GM18505 (cell line): ENCODE results near the gene SMG6.

ENCODE experiments used
- ATAC-seq: cut with Tn5 transposase; IDR thresholded peaks from one replicate; pipeline ENCODE4 v1.9.1; 2021; ENCODE audit not compliant: unreplicated experiment
- POLR2A ChIP-seq: IDR thresholded peaks from 4 replicates; pipeline ENCODE4 v1.6.1; 2011; ENCODE audit warnings: borderline replicate concordance; ENCODE audit not compliant: insufficient read depth, insufficient read length; ENCODE audit errors: extremely low read depth

The SMG6 gene

DNA sequence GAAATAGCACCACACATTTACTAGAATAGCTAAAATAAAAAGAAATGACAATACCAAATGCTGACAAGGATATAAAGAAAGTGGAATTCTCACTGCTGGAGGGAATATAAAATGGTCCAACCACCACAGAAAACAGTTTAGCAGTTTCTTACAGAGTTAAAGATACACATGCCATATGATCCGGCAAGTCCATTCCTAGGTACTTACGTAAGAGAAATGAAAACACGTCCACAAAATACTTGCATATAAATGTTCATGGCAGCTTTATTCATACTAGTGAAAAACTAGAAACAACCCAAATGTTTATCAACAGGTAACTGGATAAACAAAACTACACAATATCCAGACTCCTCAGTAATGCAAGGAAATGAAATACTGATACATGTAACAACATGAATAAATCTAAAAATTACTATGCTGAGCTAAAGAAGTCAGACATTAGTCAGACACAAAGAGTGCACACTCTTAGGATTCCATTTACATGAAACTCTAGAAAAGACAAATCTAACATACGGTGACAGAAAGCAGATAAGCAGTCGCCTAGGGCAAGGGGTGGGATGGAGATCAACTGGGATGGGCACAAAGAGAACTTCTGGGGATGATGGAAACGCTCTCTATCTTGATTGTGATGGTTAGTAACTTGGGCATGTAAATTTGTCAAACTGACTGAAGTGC lies 76.4 kb downstream of the SMG6 start:
- ATAC-seq, result no peak
- TF ChIP-seq POLR2A, result no peak

DNA sequence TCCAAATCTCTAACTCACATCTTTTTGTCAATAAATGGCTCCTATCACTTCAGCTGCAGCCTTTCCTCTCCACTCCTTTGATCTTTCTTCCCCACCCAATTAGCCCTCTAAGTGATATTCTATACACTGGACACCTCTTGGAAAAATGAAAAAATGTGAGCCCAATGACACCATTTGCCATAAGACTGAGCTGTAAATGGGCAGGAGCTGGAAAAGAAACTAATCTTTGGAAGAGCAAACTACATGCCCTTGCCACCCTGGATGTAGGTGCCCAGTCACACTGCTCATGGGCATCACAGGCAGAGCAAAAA lies 80.0 kb downstream of the SMG6 start:
- no peak for TF ChIP-seq POLR2A
- no peak for ATAC-seq

GRCh38 chr17:2222901-2223616 lies 80.5 kb downstream of the SMG6 start:
- ATAC-seq, result no peak
- peak; percentile 33 for TF ChIP-seq POLR2A

GRCh38 chr17:2222301-2222700 lies 81.3 kb downstream of the SMG6 start:
- ATAC-seq, result no peak
- no peak for TF ChIP-seq POLR2A

- no peak for ATAC-seq
- TF ChIP-seq POLR2A, result no peak
Measured at GRCh38 chr17:2218426-2218825, 85.2 kb downstream of the SMG6 start.

DNA sequence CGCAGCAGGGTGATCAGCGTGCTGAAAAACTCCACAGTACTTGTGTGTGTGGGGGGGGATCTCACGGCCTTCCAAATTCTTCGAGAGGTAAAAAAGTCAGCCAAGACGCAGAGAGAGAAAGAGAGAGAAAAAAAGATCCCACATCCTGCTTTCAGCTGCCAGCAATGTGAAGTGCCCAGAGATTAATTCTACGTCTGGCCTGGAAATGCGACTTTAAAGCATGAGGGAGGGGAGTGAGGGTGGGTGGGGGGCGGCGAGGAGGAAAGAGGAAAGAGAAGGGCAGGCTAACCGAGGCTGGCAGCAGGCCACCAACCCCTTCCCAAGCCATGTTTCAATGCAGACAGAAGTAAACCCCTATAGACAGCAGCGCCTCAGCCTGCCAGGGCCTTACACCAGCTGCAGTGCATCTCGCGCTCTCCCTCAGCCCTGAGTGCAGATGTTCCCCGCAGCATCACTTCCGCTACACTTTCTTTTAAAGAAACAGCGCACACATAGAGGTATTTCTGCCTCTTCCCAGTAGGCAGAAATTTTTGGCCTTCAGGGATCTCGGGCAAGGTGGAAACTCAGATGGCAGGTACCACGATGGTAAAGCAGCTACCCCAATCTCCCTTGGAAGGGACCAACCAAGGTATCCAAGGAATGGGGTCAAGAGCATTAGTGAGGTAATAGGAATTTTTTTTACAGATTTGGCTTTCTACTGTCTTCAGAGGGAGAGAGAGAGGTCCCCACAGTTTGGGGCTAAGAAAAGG lies 87.8 kb downstream of the SMG6 start:
- TF ChIP-seq POLR2A, result peak; percentile 85
- ATAC-seq, result peak; percentile 69

GRCh38 chr17:2214929-2215615 lies 88.5 kb downstream of the SMG6 start:
- no peak for ATAC-seq
- no peak for TF ChIP-seq POLR2A

DNA sequence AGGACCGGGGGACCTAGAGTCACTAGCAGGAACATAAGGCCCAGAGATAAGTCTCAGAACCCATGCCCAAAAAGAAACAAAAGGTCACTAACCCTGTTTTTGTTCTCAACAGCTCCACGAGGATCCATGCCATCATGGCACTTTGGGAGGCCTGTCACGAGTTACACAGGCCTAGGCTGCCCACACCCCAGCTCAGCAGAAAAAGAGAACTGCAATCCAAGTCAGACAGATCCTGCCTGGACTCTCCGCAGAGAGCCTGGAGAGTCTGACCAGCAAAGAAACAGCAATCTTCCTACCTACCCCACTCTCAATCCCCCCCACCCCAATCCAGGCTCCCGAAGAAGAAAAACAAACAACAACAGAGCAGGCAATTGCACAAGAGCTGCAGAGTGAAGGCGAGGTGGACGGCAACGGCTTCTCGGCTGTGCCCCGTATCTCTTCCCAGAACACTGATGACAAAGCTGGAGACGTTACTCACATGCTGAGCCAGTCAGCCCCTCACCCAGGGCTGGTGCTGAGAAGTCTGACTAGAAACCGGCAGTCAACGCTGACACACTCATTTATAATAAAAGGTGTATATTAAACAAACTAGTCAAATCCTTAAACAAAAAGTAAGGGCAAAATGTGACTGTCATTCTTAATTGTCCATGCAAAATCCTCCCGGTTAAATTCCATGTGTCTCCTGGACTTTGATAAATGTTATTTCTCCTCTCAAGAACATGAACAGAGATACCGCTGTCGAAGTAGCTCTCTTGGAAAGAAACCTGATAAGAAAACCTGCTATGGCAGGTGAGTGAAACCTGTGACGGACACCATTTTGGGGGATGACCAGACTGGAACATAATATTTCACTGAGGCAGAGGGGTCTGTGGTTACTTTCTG lies 89.3 kb downstream of the SMG6 start:
- TF ChIP-seq POLR2A, result no peak
- no peak for ATAC-seq

DNA sequence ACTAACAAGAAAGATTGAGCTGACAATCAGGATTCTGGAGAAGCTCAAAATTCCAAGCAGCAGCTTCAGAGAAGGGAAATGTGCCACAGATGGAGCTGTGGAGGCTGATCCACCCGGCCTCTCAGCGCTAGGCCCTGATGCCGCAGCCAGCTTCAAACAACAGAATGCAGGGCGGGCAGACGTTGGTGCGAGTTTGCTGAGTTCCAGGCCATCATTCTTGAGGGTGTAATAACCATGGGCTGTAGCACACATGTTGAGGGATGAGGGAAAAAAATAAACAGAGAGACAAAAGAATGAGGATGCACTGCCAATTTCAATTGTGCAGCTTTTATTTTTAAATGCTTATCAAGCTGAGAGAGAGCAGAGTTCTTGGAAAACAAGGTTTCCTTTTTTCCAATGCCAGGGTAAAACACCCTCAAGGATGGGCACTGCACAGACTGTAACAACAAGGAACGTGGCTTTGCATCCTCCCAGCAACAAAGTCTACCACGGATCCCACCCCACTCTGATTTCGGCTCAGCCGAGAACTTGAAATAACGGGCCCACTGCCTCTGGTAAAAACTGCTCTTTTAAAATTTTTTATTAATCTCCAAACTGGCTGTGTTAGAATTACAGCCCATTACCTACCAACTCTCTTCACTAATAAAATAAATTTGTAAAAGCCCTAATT lies 90.2 kb downstream of the SMG6 start:
- no peak for ATAC-seq
- no peak for TF ChIP-seq POLR2A

DNA sequence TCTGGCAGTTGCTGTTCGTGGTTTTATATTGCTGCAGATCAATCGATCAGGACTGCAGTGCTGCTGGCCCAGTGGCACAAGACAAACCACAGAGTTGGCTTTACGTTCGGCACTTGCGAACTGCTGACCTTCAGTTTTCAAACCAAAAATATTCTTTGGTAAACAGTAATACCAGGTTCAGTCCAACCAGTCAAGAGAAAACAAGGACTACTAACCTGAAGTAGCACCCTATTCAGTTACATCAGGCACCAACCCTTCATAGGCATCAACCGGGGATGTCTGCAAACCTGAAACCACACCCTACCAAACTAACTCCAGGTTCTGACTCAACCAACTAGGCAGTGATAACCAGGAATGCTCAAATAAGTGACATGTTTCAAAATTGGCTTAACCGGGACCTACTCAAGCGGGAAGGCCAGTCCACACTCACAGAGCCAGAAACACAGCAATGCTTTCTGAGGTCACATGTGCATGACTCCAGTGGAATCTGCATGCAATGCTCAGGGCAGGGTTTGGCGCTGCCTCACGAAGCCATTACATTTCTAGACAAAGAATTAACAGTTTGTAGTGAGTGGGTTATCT lies 91.1 kb downstream of the SMG6 start:
- no peak for TF ChIP-seq POLR2A
- ATAC-seq, result no peak

DNA sequence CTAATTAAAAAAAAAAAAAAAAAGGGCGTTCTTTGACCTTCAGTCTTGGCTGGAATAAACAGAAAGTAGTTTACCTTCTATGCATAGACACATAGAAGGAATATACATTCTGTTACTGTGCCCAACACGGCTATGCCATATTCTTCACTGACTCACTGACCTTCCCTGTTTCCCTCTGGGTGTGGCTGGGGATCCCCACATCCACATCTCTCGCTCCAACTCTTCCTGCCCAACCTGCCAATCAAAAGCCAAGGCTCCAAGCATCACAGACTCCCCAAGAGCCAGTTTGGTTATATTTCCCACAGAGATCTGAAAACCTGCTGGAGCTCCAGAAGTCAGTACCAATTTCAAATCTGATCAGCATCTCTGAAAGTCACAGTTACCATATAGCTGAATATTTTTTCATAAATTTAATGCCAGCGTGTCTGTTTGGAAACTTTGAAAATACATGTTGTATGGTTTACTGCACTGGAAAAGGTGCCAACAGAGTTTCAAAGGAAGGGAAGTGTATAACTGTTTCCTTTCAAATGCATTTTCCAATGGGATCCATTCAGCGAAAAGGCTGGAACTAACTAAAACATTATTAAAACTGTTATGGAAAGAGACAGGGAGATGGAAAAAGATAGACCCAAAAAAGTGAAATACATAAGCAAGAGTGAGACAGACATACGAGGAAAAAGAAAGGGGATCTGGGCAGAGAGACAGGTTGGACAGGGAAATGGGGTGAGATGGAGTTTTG lies 91.8 kb downstream of the SMG6 start:
- no peak for ATAC-seq
- TF ChIP-seq POLR2A, result no peak
